WTC11 (cell line): ENCODE data around the gene THSD4. TPM values are rescaled to one million over a fixed set of nuclear protein-coding genes. Genes with fewer than 3 reads are reported as not detected.

Experiments used
- ATAC-seq: fragments of 200-7000 bp; cut with Tn5 transposase; 2 replicates; pipeline ENCODE4 v1.10.0; 2021; ENCODE audit warnings: mild to moderate bottlenecking, moderate library complexity
- CTCF ChIA-PET: fragments of 300-600 bp; sonication (Branson Sonifier 250); formaldehyde crosslinking; loops from one replicate; lab custom pipeline; 2021; ENCODE audit warnings: antibody characterized with exemption; lab: Charles Lee
- POLR2A ChIA-PET: fragments of 350-600 bp; sonication (Branson Sonifier 250); formaldehyde crosslinking; loops from one replicate; lab custom pipeline; 2021; ENCODE audit warnings: antibody characterized with exemption; lab: Charles Lee
- DNase-seq: peaks from one replicate; pipeline ENCODE4 v3.0.0; 2021; ENCODE audit warnings: low spot score
- H3K27ac Mint-ChIP-seq: 2 replicates; pipeline ENCODE4 v1.8.0; 2021; ENCODE audit warnings: mixed read lengths
- H3K27me3 Mint-ChIP-seq: 2 replicates; pipeline ENCODE4 v1.8.0; 2021; ENCODE audit warnings: low read depth, mild to moderate bottlenecking, moderate library complexity, mixed read lengths
- H3K36me3 Mint-ChIP-seq: 2 replicates; pipeline ENCODE4 v1.8.0; 2021; ENCODE audit warnings: mixed read lengths
- H3K4me1 Mint-ChIP-seq: 2 replicates; pipeline ENCODE4 v1.8.0; 2022; ENCODE audit warnings: mixed read lengths
- H3K4me3 Mint-ChIP-seq: 2 replicates; pipeline ENCODE4 v1.8.0; 2021; ENCODE audit warnings: mild to moderate bottlenecking, moderate library complexity, mixed read lengths
- H3K9me3 Mint-ChIP-seq: 2 replicates; pipeline ENCODE4 v1.8.0; 2021; ENCODE audit warnings: mixed read lengths
- ATF2 ChIP-seq: sonication (generic); formaldehyde crosslinking; IDR thresholded peaks from 2 replicates; pipeline ENCODE4 v1.8.1; 2022; ENCODE audit warnings: low read depth, missing genetic modification reagents, borderline replicate concordance
- FOXP1 ChIP-seq: sonication (generic); formaldehyde crosslinking; IDR thresholded peaks from 2 replicates; pipeline ENCODE4 v1.8.0; 2022; ENCODE audit warnings: missing genetic modification reagents, mild to moderate bottlenecking, moderate library complexity, borderline replicate concordance
- HMGA2 ChIP-seq: fragments of 250-450 bp; sonication (Bioruptor Pico); IDR thresholded peaks from 2 replicates; pipeline ENCODE4 v1.4.0; 2021; ENCODE audit warnings: mild to moderate bottlenecking, moderate library complexity
- JUN ChIP-seq: sonication (generic); formaldehyde crosslinking; IDR thresholded peaks from 2 replicates; pipeline ENCODE4 v1.8.0; 2023; ENCODE audit warnings: mild to moderate bottlenecking, missing genetic modification reagents
- PRRX2 ChIP-seq: fragments of 250-450 bp; sonication (Bioruptor Pico); IDR thresholded peaks from 2 replicates; pipeline ENCODE4 v1.8.0; 2021; ENCODE audit warnings: mild to moderate bottlenecking
- SP1 ChIP-seq: sonication (generic); formaldehyde crosslinking; conservative IDR thresholded peaks from 2 replicates; pipeline ENCODE4 v1.8.1; 2022; ENCODE audit warnings: missing genetic modification reagents
- ZNF232 ChIP-seq: sonication (generic); formaldehyde crosslinking; IDR thresholded peaks from 2 replicates; pipeline ENCODE4 v1.8.0; 2022; ENCODE audit warnings: mild to moderate bottlenecking, missing genetic modification reagents
- ZNF281 ChIP-seq: sonication (generic); formaldehyde crosslinking; IDR thresholded peaks from 2 replicates; pipeline ENCODE4 v1.8.0; 2023; ENCODE audit warnings: mild to moderate bottlenecking, missing genetic modification reagents
- ZNF423 ChIP-seq: fragments of 250-450 bp; sonication (Bioruptor Pico); IDR thresholded peaks from 2 replicates; pipeline ENCODE4 v2.1.2; 2022; ENCODE audit warnings: mild to moderate bottlenecking, moderate library complexity
- ZNF532 ChIP-seq: fragments of 250-450 bp; sonication (Bioruptor Pico); IDR thresholded peaks from 2 replicates; pipeline ENCODE4 v1.9.0; 2021; ENCODE audit warnings: mild to moderate bottlenecking, borderline replicate concordance
- total RNA-seq: library from RNA; stranded (reverse); gene quantifications from 3 replicates; pipeline ENCODE4 v1.2.3, GENCODE V29; 2021
- TF ChIP-seq, protein P1 (sequence below): fragments of 250-450 bp; sonication (Bioruptor Pico); conservative IDR thresholded peaks from 2 replicates; pipeline ENCODE4 v1.9.0; 2021; ENCODE audit warnings: mild to moderate bottlenecking
- TF ChIP-seq, protein P2 (sequence below): sonication (generic); formaldehyde crosslinking; IDR thresholded peaks from 2 replicates; pipeline ENCODE4 v1.8.0; 2022; ENCODE audit warnings: missing genetic modification reagents

Gene THSD4
- total RNA-seq, 1 experiment from 2014 or later: 7.8 TPM

DNA sequence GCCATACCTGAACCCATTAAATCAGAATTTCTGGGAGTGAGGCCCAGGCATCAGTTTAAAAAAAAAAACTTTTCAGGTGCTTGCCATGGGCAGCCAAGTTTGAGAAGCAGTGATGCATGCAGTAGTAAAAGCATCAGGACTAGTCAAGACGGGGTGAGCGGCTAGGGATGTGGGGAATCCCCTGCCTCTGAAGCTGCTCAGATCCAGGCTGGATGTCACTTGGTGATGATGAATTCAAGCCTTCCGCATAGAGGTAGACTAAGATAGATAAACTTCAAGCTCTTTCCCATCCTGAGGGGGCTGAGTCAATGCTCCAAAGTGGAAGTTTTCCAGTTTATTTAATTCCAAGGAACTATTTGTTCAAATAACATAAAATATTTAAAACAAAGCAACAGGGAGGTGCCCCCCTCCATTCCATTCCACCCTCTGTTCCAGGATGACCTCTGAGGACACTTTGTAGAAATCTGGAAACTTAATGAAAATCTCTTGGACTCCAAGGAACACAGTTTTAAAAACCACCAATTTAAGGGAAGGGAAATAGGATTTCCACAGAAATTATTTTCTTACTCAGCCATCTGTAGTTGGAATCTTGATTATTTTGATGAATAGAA lies 594.6 kb downstream of the THSD4 start (continued):
- TF ChIP-seq ZNF532: no peak
- no peak for TF ChIP-seq HMGA2 (CRISPR knock-in tag)
- TF ChIP-seq, protein P1, sequence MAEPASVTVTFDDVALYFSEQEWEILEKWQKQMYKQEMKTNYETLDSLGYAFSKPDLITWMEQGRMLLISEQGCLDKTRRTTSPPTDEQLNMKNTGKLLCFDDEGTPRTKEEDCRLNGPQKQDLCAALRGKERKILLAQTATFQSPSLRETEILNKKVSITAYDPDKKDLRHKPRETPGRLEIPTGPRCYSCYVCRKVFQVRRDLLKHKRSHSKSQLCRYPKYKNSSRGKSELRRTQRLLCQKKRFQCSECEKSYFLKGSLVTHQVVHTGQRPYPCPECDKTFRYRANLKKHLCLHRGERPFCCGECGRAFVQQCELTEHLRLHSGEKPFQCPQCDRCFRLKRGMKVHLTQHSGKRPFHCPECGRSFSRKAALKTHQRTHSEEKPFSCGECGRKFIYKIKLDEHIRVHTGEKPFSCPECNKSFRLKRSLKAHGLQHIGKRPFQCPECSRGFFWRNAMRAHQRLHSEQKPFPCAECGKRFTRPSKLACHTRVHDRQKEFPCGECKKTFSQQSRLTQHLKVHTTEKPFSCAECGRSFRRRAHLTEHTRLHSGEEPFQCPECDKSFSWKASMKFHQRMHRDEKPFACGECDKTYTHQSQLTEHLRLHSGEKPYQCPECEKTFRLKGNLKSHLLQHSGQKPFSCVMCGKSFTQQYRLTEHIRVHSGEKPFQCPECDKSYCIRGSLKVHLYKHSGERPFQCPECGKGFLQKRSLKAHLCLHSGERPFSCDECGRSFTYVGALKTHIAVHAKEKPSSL (CRISPR knock-in tag): no peak

DNA sequence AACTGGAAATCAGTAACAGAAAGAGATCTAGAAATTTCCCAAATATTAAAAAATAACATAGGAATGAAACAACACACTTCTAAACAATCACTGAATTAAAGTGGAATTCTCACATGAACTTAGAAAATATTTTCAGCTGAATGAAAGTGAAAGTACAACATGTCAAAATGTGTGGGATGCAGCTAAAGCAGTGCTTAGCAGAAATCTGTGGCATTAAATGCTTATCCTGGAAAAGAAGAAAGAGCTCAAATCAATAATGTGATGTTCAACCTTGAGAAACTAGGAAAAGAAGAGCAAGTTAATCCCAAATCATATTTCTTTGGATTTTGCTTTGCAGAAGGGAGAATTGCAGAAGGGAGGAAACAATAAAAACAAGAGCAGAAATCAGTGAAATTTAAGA lies 596.9 kb downstream of the THSD4 start:
- Mint-ChIP-seq H3K36me3 (no peaks in the 10 kb centered on the region), H3K4me1 (no peaks in the 10 kb centered on the region), H3K27ac (no peak overlapping the region), H3K4me3 (no peak overlapping the region), H3K9me3 (no peaks in the 10 kb centered on the region), H3K27me3 (no peaks in the 10 kb centered on the region)
- ATAC-seq (no peak), DNase-seq (no peak)
- TF ChIP-seq ZNF232 (no peak), ZNF423 (CRISPR knock-in tag) (no peak), PRRX2 (CRISPR knock-in tag) (no peak), SP1 (CRISPR knock-in tag) (no peak)
- ChIA-PET CTCF (no interaction called here), POLR2A (no interaction called here)

- no peak for DNase-seq
- no peaks in the 10 kb centered on the region for H3K27me3 Mint-ChIP-seq
- no peak overlapping the region for H3K27ac Mint-ChIP-seq
- ChIA-PET POLR2A (no interaction called here), CTCF (interaction anchor here (0.7 to 1.0 kb wide), 2 partner anchors 31 to 88 kb away, joined by 3 to 4 read pairs; no protein-coding TSS in a partner anchor)
- H3K36me3 Mint-ChIP-seq: no peaks in the 10 kb centered on the region
- H3K4me1 Mint-ChIP-seq: no peaks in the 10 kb centered on the region
- no peaks in the 10 kb centered on the region for H3K9me3 Mint-ChIP-seq
- no peak overlapping the region for H3K4me3 Mint-ChIP-seq
- peak; percentile 74 for ATAC-seq
- TF ChIP-seq, protein P2, sequence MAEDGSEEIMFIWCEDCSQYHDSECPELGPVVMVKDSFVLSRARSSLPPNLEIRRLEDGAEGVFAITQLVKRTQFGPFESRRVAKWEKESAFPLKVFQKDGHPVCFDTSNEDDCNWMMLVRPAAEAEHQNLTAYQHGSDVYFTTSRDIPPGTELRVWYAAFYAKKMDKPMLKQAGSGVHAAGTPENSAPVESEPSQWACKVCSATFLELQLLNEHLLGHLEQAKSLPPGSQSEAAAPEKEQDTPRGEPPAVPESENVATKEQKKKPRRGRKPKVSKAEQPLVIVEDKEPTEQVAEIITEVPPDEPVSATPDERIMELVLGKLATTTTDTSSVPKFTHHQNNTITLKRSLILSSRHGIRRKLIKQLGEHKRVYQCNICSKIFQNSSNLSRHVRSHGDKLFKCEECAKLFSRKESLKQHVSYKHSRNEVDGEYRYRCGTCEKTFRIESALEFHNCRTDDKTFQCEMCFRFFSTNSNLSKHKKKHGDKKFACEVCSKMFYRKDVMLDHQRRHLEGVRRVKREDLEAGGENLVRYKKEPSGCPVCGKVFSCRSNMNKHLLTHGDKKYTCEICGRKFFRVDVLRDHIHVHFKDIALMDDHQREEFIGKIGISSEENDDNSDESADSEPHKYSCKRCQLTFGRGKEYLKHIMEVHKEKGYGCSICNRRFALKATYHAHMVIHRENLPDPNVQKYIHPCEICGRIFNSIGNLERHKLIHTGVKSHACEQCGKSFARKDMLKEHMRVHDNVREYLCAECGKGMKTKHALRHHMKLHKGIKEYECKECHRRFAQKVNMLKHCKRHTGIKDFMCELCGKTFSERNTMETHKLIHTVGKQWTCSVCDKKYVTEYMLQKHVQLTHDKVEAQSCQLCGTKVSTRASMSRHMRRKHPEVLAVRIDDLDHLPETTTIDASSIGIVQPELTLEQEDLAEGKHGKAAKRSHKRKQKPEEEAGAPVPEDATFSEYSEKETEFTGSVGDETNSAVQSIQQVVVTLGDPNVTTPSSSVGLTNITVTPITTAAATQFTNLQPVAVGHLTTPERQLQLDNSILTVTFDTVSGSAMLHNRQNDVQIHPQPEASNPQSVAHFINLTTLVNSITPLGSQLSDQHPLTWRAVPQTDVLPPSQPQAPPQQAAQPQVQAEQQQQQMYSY: no peak
- no peak for TF ChIP-seq ZNF281 (CRISPR knock-in tag)
- no peak for TF ChIP-seq FOXP1 (CRISPR knock-in tag)
- TF ChIP-seq ZNF532: no peak
- TF ChIP-seq JUN: no peak
- TF ChIP-seq ATF2 (CRISPR knock-in tag): no peak
Measured at GRCh38 chr15:71713191-71713809, 598.0 kb downstream of the THSD4 start.
